Urinary bladder (tissue), 4 donors: ENCODE data around the gene CHPT1. TPM values are rescaled to one million over a fixed set of nuclear protein-coding genes. Genes with fewer than 3 reads are reported as not detected.

Experiments used
- DNase-seq: peaks from one replicate; pipeline ENCODE4 v3.0.0-alpha.2; 2015; ENCODE audit errors: extremely low spot score
- H3K27ac ChIP-seq: one replicate; pipeline ENCODE4 v1.5.1; 2013; ENCODE audit warnings: low read depth, mild to moderate bottlenecking, moderate library complexity
- H3K36me3 ChIP-seq: one replicate; pipeline ENCODE4 v1.6.1; 2013; ENCODE audit warnings: mild to moderate bottlenecking, moderate library complexity; ENCODE audit not compliant: insufficient read depth
- H3K4me1 ChIP-seq: one replicate; pipeline ENCODE4 v1.6.1; 2013; ENCODE audit warnings: mild to moderate bottlenecking, moderate library complexity; ENCODE audit not compliant: insufficient read depth
- H3K4me3 ChIP-seq: one replicate; pipeline ENCODE4 v1.5.1; 2013; ENCODE audit warnings: low read depth, low read length
- WGBS: extraction: QIAGEN DNeasy Blood & Tissue Kit; methylation state at CpG from one replicate; pipeline ENCODE4 v1.1.7; 2013; 5-methylcytosine and 5-hydroxymethylcytosine counted together
- polyA plus RNA-seq: library from polyadenylated mRNA; stranded (reverse); fragments of 200-250 nt; gene quantifications from one replicate; pipeline ENCODE4 v1.2.3, GENCODE V29; 2013
- small RNA-seq: library from RNA; depleted of rRNA; stranded (forward); fragments of <200 nt; gene quantifications from one replicate; pipeline ENCODE3, GENCODE V24; 2014
- total RNA-seq: library from RNA; depleted of rRNA; stranded (reverse); fragments of >200 nt; gene quantifications from one replicate; pipeline ENCODE4 v1.2.3, GENCODE V29; 2014
- donor health status: healthy with polysubstance abuse.
- donor health status: healthy.

CHPT1 gene
- total and polyA plus RNA-seq, 2 donors: 41.4 to 42.1 TPM

GRCh38 chr12:101767537-101767936 is 70.1 kb downstream of the CHPT1 start:
- WGBS: 95% methylated on average over 1 of the region's 1 CpG
- H3K27ac ChIP-seq: no peak overlapping the region
- no peaks in the 10 kb centered on the region for H3K4me1 ChIP-seq
- no peak overlapping the region for H3K4me3 ChIP-seq
- H3K36me3 ChIP-seq: peaks cover 5% of the 10 kb centered on the region
- DNase-seq: no peak

GRCh38 chr12:101768781-101769180 is 71.3 kb downstream of the CHPT1 start:
- 91% methylated on average over 2 of the region's 2 CpGs for WGBS
- H3K36me3 ChIP-seq: peaks cover 5% of the 10 kb centered on the region
- no peak overlapping the region for H3K4me3 ChIP-seq
- no peak for DNase-seq
- H3K27ac ChIP-seq: no peak overlapping the region
- H3K4me1 ChIP-seq: no peaks in the 10 kb centered on the region

- Histone ChIP-seq H3K36me3 (peaks cover 5% of the 10 kb centered on the region), H3K4me3 (no peak overlapping the region), H3K4me1 (no peaks in the 10 kb centered on the region), H3K27ac (no peak overlapping the region)
- WGBS: 92% methylated on average over 5 of the region's 5 CpGs
- no peak for DNase-seq
These were observed 72.4 kb downstream of the CHPT1 start for GRCh38 chr12:101769865-101770264.

GRCh38 chr12:101772012-101772775 is 74.8 kb downstream of the CHPT1 start:
- no peak overlapping the region for H3K4me3 ChIP-seq
- WGBS: 79% methylated on average over 5 of the region's 5 CpGs
- DNase-seq: no peak
- no peaks in the 10 kb centered on the region for H3K4me1 ChIP-seq
- no peak overlapping the region for H3K27ac ChIP-seq
- peaks cover 5% of the 10 kb centered on the region for H3K36me3 ChIP-seq

GRCh38 chr12:101773650-101774162 is 76.3 kb downstream of the CHPT1 start:
- 52% methylated on average over 2 of the region's 2 CpGs for WGBS
- no peak overlapping the region for H3K27ac ChIP-seq
- peaks cover 5% of the 10 kb centered on the region for H3K36me3 ChIP-seq
- peaks cover 1% of the 10 kb centered on the region for H3K4me1 ChIP-seq
- no peak for DNase-seq
- H3K4me3 ChIP-seq: no peak overlapping the region

GRCh38 chr12:101775816-101776215 is 78.4 kb downstream of the CHPT1 start:
- WGBS: 66% methylated on average over 2 of the region's 2 CpGs

GRCh38 chr12:101777485-101777884 is 80.0 kb downstream of the CHPT1 start:
- Histone ChIP-seq H3K4me1 (peaks cover 1% of the 10 kb centered on the region), H3K27ac (no peak overlapping the region), H3K4me3 (no peak overlapping the region), H3K36me3 (no peaks in the 10 kb centered on the region)
- DNase-seq: no peak
- 71% methylated on average over 3 of the region's 3 CpGs for WGBS

More at GRCh38 chr12:101775816-101776215, 78.4 kb downstream of the CHPT1 start:
- H3K4me3 ChIP-seq: no peak overlapping the region
- H3K36me3 ChIP-seq: no peaks in the 10 kb centered on the region
- DNase-seq: no peak
- H3K27ac ChIP-seq: no peak overlapping the region
- H3K4me1 ChIP-seq: peaks cover 1% of the 10 kb centered on the region

GRCh38 chr12:101777978-101778377 is 80.5 kb downstream of the CHPT1 start:
- H3K36me3 ChIP-seq: no peaks in the 10 kb centered on the region
- peaks cover 1% of the 10 kb centered on the region for H3K4me1 ChIP-seq
- WGBS: 80% methylated on average over 4 of the region's 4 CpGs
- DNase-seq: no peak
- no peak overlapping the region for H3K27ac ChIP-seq
- no peak overlapping the region for H3K4me3 ChIP-seq

Small RNA genes within 50 kb of the gene (small RNA-seq; reads per million reads assigned to genes)
- gene RNU6-101P (not detected), gene RNY1P16 (not detected)

Other genes starting within 250 kb of the CHPT1 start
- gene SPIC, start 222.3 kb upstream of the CHPT1 start, total RNA-seq: 0.42 TPM
- gene SPIC, start 222.3 kb upstream of the CHPT1 start, polyA plus RNA-seq: not detected
- gene MYBPC1, start 102.7 kb upstream of the CHPT1 start, total RNA-seq: 85.2 TPM
- 0.10 TPM for gene MYBPC1, start 102.7 kb upstream of the CHPT1 start, polyA plus RNA-seq
- 0.21 TPM for gene SYCP3, start 41.8 kb downstream of the CHPT1 start, total RNA-seq
- 0.10 TPM for gene SYCP3, start 41.8 kb downstream of the CHPT1 start, polyA plus RNA-seq
- 59.3 TPM for gene GNPTAB, start 133.3 kb downstream of the CHPT1 start, total RNA-seq
- 15.2 TPM for gene GNPTAB, start 133.3 kb downstream of the CHPT1 start, polyA plus RNA-seq
- gene DRAM1, start 179.9 kb downstream of the CHPT1 start, total RNA-seq: 14.0 TPM
- gene DRAM1, start 179.9 kb downstream of the CHPT1 start, polyA plus RNA-seq: 19.4 TPM